NCI-H2107 (cell line): ENCODE results near the gene TRIM45.

Experiments used
- DNase-seq: peaks from one replicate; lab custom pipeline; 2025; lab: John Stamatoyannopoulos, UW

TRIM45 gene

DNA sequence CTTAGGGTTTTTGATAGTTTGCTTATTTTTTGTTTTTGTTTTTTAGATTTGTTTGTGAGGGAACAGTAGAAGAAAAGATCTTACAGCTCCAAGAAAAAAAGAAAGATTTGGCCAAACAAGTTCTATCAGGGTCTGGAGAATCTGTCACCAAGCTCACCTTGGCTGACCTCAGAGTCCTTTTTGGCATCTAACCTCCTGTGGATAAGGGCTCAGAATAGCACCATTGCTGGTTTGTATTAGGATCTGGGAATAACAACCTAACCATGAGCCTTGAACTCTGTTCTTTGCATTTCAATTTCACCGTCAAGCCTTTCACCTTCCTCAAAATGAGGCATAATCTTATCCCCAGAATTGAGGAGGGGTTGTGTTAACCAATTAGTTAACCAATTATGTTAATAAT lies 20.2 kb downstream of the TRIM45 start:
- DNase-seq = no peak

DNA sequence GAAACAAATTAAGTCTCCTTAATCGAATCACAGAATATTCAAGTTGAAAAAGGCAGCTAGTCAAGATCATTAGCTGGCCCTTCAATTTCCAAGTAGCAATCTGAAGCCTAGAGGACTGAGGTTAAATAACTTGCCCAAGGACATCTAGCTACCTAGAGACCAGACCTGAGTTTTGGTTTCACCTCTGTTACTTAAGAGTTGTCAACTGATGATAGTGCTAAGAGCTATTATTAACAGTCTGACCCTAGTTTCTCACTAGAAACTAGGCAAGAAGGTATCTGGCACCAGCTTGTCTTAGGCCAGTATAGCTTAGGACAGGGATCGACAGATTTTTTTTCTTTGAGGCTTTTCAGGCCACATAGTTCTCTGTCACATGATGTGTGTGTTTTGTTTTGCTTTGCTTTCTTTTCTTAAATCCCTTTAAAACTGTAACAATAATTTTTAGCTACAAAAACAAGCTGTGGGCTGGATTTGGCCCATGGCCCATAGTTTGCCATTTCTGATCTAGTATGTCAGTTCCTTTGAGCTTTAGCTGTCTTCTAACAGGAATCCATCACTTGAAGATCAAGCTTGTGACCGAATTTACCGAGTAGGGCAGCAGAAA lies 23.2 kb downstream of the TRIM45 start:
- no peak for DNase-seq

DNA sequence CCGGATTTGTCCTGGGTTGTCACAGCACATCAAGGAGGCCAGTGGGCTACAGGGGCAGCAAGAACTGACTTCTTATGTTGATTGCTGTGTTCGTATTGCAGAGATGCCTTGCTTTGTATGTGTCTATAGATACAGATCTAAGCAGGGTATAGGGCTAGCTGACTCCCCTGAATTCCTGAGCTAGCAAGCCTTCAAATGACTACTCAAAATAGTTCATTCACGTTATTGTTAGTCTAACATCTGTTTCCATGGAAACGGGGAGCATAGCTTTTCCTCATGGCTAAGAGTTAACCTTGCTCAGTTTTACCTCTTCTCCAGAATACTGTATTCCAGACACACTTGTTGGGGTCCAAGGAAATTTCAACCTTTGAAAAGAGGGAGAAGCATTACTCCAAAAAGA lies 24.1 kb downstream of the TRIM45 start:
- no peak for DNase-seq

DNA sequence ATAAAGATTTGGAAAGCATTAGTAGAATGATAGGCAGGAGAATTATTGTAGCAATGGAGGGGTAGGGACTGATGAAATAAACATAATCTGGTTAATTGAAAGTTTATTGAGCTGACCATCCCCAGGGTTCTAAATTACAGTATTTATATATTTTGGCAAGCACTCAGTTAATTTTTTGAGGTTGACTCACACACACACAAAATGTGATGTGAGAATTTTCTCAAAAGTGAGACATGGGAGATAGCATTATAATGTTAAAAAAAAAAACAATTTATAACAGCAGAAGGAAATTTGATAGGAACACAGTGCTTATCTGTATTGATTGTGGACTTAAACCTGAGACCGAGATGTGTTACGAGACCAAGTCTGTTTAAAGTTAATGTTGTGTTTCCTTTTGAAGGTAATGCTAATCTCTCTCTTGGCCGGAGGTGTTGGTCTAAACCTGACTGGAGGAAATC lies 24.6 kb downstream of the TRIM45 start:
- DNase-seq = no peak

DNA sequence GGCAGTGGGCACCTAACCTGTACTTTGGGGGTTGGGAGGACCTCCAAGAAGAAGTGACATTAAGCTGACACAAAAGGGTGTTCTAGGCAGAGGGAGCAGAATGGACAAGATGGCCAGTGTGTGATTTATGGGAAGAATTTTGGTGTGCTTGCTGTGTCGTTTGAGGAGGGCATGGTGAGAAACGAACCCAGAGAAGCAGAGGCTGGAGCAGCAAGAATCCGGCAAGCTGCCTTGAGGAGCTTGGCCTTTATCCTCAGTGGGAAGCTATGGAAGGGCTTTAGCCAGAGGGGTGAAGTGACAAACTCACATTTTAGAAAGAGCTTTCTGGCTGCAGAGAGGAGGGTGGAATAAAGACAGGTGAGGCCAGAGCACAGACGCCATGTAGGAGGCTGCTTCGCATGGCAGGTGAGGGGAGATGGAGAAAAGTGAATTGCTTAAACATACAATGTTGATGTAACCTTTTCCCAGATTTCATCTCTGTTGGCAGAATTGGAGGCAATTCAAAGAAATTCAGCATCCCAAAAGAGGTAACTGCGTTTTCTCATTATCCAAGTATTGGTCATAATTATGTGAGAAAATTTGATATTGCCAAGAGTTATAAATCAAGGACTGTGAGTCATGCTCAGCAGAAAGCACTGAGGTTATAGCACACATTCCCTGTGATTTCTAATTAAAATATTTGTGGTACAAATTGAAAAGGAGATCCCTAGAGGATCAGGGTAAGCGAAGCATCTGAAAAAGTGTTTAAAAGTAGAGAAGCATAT lies 26.5 kb downstream of the TRIM45 start:
- no peak for DNase-seq

DNA sequence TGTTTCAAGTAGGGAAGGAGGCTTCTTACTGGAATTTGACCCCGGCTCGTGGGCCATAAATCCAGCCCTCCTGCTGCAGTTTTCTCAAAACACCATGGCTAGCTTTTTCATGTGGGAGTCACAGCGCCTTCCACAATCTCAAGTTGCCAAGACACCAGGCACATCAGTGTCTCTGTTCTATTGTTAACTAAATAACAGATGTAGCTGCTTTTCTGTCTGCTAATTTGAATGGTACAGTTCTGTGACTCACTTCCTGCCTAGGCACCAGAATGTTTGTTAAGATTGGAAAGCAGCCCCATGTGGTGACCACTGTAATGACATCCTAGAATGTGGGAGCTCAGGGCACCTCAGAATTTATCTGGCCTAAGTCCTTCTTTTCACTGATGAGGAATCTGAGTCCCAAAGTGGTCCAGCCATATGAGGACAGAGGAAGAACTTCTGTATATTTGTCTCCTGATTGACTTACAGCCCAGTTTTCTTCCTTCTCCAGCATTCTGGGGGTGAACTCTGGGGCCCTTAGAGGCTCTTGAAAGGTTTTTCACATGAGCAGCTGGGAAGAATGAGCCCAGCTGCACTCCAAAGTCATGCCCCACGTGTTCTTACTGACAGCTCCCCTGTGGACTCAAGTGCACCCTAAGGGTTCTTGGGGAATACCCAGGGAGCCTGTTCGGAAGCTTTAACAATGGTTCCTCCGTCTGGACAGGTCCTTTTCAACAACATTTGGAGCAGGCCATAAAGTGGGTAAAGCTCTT lies 27.5 kb downstream of the TRIM45 start:
- peak; percentile 68 for DNase-seq

DNA sequence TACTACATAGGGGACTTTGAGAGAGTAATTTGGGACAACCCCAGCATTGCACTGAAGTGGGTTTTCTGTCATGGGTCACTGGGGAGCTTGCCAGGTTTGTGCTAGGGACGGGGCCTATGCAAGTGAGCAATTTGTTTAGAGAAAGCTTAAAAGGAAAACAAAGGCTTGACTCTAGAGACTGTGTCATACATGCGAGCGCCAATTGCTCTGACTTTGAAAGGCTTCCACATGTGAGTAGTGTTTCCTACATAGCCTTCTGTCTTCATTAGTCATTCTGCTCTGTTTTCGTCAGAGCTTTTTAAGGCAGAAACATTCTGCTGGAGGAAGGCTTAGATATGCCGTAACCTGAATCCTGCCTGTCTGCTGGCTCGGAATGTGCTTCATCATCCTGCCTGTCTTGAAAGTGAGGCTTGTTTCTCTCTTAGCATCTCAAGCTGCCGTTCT lies 28.4 kb downstream of the TRIM45 start:
- no peak for DNase-seq

DNA sequence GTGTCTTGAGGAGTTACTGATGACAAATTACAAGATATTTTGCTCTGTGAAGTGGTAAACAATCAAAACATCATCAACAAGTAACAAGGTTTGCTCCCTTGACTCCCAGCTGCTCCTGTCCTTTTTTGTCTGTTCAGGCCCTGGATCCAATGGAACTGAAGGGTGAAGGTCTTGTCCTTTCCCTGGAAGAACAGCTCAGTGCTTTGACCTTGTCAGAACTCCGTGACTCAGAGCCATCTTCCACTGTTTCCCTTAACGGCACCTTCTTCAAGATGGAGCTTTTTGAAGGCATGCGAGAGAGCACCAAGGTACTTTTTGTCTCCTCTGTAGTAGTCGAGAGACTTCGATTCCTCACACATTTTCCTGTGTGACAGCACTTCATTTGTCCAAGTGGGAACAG lies 29.0 kb downstream of the TRIM45 start:
- DNase-seq = no peak

DNA sequence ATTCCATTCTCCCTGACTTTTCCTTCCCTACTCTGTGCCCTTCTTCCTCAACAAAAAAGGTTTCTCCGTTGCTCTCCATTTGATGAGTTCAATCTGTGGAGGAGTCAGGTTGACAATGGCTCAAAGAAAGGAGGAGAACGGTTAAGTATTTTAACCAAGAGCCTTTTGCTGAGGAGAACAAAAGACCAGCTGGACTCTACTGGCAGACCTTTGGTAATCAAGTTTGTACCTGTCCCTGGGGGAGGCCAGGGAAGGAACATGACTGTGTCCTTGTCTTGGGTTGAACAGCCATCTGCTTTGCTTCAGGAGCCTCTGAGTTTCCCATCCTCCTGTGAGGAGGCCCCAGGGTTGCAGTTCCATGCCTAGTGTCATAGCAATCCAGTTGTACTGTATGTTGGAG lies 31.6 kb downstream of the TRIM45 start:
- no peak for DNase-seq

DNA sequence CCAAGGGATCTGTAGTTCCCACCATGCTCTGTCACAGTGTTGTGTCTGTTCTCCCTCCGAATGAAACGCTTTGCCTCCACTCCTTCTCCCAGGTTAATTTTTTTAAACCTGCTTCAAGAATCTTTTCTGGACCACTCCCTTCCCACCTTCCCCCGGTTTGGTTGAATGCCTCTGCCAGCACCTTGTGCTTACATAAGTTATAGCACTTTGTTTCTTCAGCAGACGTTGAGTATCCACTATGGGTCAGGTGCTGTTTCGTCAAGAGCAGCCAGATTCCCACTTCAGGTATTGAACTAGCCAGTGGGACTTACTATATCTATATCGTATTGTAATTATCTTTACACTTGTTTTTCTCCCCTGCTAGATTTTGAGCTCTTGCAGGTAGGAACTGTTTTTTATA lies 33.9 kb downstream of the TRIM45 start:
- no peak for DNase-seq

DNA sequence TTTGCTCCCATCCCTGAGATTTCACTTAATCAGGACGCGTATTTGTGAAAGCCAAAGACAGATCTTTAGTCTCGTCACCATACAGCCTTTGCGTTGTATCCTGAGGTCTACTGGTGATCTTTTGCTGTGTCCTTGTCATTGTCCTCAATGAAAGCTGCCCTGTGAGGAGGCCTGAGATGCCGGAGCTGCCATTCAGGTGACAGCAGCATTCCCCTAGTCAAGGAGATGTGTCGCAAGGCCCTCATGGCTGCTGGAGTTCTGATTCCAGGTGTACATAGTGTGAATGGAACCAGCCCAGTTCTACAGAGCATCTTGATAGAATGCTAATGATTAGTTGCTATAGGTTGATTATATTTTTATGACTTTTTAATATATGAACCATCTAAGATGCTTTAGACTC lies 37.3 kb downstream of the TRIM45 start:
- no peak for DNase-seq

DNA sequence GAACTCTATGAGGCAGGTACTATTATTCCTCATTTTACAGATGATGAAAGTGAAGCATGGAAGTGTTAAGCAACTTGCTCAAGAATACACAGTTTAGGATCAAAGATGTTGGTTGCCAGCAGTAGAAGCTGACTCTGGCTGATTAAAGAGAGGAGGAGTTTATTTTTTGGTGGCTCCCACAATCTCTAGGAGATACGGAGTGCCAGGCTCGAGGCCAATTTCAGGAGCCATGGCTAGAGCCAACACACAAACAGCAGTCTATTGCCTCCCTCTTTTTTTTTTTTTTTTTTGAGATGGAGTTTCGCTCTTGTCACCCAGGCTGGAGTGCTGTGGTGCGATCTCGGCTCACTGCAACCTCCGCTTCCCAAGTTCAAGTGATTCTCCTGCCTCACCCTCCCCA lies 41.8 kb downstream of the TRIM45 start:
- no peak for DNase-seq

DNA sequence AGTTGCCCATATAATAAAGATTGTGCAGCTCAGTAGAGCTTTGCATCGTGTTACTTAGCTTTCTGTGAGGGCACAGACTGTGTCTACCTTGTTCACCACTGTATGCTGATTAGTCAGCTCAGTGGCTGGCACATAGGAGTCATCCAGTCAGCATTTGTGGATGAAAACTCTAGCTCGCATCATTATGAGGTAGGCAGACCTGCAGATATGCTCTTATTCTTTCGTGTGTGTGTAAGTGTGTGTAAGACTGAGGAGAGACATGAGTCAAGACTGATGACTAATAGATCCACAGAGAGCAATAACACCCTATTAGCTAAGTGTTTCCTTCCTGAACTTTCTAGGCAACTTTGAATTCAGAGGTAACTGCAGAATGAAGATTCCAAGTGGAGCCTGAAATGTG lies 44.3 kb downstream of the TRIM45 start:
- DNase-seq = no peak

DNA sequence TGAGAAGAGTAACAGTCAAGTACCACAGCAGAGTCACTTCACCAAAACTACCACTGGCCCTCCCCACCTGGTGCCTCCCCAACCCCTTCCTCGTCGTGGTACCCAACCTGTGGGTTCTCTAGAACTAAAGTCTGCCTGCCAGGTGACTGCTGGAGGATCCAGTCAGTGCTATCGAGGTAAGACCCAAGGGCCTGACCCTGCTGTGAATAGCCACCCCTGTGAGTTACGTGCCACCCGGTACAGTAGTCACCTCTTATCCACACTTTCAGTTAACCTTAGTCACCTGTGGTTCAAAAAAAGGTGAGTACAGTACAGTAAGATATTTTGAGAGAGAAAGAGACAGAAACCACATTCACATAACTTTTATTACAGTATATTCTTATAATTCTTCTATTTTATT lies 44.9 kb downstream of the TRIM45 start:
- no peak for DNase-seq

DNA sequence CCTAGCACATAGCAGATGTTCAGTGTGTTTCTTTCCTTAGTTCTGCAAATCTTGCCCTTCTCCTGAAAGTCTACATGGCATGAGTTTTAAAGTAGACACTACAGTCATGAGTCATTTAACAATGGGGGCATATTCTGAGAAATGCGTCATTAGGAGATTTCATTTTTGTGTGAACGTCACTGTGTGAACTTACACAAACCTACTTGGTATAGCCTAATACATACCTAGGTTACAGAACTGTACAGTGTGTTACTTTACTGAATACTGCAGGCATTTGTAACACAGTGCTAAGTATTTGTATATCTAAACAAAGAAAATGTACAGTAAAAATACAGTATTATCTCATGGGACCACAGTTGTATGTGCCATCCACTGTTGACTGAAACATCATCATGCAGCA lies 51.4 kb downstream of the TRIM45 start:
- DNase-seq = no peak

DNA sequence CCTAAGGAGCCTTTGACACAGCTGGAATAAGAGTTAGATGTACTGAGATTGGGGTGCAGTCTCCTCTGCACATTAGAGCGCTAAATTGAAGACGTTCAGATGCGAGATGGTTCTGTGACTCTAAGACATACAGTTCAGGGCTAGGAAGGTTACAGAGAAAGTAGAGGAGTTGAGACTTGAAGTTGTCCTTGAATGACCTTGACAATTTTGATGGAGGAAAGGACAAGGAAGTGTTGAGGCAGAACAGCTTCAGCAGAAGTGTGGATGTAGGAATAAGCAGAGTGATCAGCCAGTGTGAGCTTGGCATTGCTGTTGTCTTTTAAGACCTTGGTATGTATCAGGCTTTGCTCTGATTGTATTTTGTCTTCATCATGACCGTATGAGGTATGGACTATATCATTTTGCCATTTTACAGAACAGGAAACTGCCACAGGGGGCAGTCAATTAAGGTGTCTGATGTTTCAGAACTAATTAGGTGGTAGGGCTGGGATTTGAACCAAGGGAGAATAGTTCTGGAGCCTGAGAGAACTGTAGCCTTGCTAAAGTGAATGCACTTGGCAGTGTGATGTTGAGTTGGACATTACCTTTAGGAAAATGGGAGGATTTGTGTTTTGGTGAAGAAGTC lies 52.2 kb downstream of the TRIM45 start:
- no peak for DNase-seq

DNA sequence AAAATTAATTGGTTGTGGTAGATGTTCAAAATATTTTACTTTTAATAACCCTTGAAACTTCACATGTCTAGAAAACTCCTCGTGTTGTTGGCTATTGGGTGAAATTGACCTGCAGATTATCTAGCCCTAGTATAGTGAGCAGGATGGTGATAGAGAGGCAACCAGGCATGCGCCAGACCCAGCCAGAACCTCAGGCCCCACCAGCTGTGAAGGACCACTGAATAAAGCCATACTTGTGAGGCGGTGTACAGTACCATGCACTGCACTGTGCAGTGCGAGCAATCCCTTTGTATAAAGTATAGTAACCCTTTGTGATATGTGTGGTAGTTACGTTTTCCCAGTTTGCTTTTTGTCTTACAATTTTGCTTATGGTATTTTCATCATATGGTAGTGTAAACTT lies 53.0 kb downstream of the TRIM45 start:
- no peak for DNase-seq

DNA sequence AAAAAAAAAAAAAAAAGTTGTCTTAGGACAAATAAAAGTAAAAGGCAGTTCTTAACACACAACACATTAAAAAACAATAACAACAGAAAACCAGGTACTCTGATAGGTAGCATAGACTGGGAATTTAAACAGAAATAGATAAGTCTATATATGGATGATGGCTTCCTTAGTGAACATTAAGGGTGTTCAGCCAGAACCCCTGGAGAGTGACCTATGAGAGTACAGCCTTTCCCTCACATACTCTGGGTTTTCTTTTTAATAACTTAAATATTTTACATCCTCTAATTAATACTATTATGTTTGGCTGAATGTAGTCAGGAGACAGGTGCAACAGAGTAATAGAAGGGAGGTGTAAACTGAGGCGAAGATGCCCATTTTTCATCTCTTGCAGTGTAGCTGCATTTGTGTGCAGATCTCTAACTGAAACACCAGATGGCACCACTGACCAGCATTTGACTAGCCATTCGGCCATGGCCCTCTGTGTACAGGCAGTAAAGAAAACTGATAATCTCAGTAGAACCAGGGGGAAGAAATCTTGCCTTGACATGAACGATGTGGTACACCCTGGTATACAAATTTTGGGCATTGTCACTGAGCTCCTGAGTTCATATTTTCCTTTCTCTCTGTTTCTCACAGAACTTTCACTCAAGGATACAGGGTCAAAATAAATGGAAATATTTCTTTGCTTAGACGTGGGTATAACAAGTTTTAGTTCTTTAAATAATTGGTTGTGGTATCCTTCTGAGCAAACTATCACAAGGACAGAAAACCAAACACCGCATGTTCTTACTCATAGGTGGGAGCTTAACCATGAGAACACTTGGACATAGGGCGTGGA lies 53.8 kb downstream of the TRIM45 start:
- peak; percentile 35 for DNase-seq

DNA sequence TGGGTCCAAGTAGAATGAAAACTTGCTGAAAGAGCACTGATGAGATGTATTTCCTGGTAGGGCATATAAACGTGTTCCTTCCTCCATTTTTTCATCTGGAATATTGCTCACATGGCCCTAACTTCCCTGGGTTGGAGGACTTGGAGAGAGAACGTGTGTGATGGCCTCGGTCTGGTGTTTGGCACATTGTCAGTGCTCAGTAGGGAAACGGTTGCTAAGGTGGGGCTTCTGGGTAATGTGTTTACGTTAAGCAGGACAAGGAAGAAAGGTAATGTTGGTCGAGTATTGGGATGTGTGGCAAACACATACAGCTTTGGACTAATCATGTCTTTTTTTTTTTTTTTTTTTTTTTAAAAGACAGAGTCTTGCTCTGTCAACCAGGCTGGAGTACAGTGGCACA lies 55.2 kb downstream of the TRIM45 start:
- DNase-seq = no peak

DNA sequence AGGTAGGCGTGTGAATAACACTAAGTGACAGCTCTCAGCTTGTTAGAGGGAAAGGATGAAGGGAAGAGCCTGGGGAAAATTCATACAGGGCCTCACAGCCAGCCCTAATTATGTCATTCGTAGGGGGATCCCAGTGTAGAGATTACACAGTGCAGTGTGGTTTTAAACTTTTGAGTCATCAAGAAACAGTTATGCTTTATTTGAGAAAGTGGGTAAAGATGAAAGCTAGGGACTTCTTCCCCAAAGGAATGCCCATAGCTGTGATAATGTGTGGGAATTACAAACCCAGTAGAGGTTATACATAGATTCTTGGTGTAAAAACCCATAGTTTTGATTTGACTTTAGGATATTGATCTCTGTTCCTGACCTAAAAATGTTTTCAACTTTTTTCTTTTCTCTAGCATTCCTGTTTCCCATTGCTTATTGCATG lies 59.5 kb downstream of the TRIM45 start:
- DNase-seq = no peak
